HG02588 (cell line): ENCODE measurements around the gene SSUH2.

Experiments used
- ATAC-seq: cut with Tn5 transposase; IDR thresholded peaks from one replicate; pipeline ENCODE4 v1.9.1; 2021; ENCODE audit warnings: mild to moderate bottlenecking, moderate library complexity; ENCODE audit not compliant: unreplicated experiment

Gene SSUH2

DNA sequence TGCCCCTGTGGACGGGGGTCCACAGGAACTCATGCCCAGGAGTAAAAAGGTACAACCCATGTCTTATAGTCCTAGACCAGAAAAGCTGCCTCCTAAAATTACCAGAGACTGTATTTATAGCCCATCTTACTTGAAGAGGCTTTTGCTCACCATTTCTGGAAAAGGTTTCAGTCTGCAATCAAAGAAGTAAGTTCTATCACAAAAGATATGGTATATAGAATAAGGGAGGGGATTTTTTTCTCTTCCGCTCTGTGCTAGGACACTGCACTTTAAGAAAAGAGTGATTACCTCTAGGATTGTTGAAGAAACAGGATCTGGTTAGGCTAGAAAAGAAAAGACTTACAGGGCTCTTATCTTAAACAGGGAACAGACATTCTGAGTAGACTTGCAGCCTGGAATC is 2.6 kb downstream of the SSUH2 start:
- ATAC-seq, result no peak

DNA sequence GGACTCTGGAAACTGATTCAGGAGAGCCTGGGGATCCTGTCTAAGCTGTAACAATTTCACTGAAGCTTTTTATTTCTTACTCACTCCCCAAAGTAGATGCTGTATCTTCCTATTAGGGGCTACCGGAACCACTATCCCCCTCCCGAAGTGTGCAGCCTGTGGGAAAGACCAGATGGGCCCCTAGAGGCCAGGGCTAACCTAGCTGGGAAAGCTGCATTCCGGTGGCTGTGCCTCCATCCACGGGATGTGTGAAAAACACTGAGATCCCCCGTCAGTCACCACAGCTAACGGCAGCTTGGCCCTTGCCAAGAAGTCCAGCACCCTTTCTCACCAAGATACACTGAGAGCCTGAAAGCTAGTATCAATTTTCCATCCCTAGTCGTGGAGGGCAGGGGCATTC is 3.1 kb downstream of the SSUH2 start:
- no peak for ATAC-seq

DNA sequence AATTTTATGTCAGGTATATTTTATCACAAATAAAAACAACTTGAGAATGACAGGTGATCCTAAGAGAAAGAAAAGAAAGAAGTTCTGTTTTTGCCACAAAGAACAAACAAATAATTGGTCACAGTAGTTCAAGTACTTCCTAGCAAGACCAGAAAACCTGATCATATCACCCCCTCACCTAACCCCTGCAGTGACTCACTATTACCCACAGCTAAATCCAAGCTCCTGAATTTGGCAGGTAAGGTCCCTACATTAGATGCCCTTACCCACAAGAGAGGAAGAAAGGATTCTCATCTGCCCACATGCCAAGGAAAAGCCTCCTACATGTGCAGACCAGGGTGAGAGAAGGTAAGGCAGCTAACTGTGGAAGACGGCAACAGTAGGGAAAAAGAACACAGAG is 4.4 kb downstream of the SSUH2 start:
- no peak for ATAC-seq

DNA sequence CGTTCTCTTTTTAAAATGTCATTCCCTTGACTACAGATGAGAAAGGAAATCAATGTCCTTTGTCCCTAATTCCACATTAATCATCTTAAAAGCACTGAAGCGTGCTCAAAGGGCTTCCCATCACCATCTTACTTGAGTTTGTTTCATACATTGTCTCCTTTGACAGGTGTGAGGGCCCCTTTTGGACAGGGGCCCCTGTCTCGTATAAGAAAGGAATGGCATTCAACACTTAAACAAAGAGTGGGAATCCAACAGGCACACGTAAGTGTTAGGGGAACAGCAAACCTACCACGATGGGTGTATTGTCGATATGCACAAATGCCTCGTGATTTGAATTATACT is 5.0 kb downstream of the SSUH2 start:
- ATAC-seq, result no peak

DNA sequence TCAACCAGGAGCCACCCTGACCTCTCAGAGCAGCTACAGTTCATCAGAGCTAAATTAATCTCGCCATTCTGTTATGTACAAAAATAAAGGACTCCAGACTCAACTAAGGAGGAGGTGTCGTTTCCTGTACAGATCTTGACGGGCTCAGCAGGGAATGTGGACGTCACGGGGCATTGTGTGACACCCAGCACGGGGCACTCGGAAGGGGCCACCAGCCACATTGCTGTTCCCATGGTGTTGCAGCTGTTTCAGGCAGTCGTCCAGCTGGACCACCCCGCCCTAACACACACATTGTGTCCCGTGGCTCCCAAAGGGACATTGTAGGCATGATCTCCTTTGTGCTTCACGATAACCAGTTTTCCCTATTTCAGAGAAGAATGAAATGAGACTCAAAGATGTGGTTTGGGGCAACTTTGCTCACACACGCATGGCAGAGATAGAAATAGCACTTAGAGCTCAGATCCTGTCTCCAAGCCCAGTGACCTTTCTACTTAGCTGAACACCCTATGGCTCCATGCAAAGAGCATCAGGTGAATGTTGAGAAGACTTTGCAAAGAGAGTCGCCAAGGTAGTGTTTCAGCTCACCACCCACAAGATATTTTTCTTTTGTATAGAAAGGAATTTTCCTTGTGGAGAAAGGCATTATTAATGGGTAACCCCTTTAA is 5.5 kb downstream of the SSUH2 start:
- no peak for ATAC-seq

DNA sequence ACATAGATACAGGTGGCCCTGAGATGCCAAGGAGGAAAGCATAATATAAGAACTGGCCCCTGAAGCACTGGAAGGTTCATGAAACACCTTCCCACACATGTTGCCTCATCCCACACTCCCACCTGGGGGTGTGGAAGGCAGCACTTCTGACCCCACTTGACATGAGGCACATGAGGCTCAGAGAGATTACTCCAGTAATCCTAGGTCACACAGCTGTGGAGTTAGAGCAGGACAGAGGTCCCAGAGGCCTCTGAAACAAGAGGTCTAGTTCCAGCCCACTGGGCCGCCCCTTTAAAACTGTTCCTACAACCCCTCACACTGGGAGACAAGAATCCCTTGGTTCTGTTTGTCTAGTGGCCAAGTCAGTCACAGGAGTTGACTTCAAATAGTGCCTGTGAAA is 7.2 kb downstream of the SSUH2 start:
- no peak for ATAC-seq

DNA sequence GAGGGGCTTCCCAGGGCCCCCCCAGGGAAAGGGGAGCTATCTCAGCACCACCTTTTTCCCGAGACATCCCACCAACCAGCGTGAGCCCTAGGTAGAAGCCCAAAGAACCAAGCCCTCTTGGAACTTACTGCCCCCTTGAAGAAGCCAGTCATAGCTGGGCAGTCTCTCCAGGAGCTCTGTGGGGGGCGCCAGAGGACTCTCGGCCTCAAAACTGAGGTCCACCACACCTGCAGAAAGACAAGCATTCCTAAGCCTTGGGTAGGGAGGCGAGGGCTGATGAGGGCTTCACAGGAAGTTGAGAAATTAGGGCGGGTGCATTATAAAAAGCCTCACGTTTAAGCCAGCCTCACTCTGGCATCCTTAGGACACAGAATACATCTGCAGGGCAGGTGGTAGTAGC is 9.0 kb downstream of the SSUH2 start:
- no peak for ATAC-seq

DNA sequence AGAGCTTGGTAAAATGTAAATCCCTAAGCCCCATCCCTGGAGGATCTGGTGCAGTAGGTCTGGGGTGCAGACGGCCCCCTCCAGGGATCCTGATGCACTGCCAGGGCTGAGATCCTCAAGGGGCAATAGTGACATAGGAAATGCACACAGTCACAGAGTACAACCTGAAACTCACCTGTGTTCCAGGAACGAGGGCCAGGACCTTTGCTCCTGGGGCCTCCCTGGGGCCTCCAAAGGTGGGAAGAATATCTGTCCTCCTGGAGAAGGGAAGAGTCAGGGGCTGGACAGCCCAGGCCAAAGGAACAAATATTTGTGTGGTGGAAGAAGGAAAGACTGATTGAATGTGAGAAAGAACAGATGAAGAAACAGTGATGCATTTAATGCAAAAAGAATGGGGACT is 9.5 kb downstream of the SSUH2 start:
- no peak for ATAC-seq

DNA sequence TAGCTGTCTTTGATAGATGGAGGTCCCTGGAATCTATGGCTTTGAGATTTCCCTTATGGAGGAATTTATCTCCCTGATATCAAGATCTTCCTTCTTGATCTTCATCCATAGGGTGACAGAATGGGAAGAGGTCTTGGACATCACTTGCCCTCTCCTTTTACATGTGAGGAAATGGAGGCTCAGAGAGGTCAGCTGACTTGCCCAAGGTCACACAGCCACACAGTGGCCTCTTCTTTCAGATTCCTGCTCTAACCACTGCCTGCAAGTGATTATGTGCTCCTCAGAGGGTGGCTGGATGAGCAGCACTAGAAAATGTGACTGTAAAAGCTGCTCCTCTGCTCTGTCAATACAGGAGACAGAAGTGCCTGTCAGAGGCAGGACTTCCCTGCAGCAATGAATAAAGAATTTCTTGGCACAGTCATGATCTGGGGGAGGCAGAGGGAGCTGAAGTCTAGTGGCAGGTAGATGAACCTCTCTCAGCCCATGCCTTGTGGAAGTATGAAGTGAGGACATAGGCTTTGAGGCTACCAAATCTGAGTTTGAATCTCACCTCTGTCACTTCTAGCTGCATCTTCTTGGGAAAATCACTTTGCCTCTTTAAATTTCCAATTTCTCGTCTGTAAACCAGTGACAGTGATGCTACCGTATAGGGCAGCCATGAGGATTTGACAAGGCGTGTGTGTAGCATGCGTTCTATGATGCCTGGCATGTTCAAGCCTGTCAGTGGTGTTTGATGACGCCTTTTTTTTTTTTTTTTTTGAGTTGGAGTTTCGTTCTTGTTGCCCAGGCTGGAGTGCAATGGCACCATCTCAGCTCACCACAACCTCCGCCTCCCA is 12.0 kb downstream of the SSUH2 start:
- no peak for ATAC-seq

DNA sequence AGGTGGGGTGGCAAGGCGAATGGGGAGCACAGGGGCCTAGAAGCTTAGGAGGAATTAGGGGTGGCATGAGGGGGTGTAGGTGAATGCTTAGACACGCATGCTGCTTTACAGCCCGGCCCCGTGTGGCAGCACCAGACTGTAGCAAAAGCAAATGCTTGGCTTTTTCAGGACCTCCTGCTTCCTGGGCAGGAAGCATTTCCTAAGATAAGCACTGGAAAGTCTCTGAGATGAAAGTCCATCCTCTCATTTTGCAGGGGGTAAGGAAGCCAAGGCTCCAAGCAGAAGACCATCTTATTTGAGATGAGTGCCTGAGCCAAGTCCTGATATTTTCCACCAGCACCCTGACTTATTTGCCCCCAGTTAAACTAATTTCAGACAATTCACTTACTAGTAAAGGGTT is 12.9 kb downstream of the SSUH2 start:
- no peak for ATAC-seq

DNA sequence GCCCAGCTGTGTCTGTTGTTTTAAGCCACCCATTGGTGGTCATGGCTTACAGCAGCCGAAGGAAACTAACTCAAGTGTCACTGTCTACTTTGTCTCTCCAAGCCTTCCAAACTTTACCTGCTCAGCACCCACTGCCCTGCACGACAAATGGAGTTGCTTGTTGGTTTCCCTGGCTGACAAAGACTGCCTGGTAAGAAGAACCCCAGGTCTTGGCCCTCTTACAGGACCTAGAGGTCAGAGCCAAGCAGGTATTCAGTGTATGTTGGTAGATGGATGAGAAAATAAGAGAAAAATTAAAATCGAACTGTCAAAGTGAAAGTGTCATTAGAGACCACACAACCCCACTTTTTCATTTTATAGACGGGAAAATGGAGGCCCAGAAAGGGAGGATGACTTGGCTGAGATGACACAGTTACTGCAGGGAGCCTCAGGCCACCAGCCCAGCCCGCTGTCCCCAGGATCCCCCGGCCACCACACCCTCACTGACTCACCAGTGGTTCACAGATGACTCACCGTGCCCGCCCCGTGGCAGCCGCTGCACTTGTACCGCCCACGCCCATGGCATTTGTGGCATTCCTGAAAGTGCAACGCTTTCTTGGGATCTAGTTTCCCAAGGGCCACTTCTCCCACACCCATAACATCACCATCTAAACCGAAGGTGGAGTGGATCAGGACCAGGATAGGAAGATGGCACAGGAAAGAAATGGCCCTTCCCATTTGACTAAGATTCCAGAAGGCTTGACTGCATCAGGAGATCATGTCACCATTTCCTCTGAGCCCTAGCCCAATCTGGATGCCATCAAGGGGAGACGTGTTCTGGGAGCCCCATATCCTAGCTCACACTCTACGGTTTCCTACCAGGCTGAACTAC is 15.2 kb downstream of the SSUH2 start:
- peak; percentile 83 for ATAC-seq

DNA sequence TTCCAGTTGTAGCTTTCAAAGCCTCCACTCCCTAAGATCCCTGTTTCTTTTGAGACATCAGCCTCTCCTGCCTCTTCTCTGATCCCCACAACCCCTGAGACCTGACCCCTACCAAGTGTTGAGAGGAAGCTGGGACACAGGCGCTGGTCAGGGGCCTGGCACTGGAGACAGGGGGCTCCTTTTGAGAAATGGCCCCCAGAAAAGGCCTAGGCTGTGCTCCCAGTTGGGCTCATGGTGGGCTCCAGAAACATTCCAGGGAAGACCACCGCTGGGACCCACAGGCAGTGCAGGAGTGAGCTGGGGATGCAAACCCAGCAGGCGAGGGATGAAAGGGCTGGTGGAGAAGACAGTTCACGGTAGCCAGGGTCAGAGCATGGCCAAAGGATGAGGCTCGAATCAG is 16.6 kb downstream of the SSUH2 start:
- no peak for ATAC-seq

DNA sequence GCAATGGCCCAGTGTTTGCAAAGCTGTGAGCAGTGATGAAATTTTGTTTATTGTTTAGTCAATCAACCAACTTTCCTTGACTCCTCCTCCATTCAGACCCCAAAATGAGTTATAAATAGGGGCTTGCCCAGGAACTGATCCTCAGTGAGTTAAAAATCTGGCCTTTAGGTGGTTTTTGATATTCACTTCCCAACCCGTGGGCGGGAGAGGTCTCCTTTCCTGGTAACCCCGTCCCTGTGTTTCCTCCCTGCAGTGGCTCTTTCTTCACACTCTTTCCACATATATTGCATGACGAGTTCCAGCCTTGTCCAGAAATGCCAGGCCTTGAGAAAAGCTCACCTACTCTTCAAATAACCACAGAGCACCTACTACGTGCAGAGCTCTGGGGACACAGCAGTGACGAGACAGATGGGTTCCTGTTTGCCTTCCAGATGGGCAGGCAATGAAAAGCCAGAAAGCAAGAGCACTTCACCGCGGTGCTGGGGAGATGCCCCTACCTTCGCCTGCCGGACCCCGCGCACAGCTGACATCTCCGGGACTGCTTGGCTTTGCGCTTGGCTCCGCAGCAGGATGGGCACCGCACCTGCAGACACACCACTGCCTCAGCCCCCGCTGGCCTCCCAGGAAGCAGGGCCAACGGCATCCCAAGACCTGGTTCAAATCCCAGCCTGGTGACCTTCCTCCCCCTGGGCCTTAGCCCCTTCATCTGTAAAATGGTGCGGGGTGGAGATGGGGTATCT is 17.2 kb downstream of the SSUH2 start:
- no peak for ATAC-seq

DNA sequence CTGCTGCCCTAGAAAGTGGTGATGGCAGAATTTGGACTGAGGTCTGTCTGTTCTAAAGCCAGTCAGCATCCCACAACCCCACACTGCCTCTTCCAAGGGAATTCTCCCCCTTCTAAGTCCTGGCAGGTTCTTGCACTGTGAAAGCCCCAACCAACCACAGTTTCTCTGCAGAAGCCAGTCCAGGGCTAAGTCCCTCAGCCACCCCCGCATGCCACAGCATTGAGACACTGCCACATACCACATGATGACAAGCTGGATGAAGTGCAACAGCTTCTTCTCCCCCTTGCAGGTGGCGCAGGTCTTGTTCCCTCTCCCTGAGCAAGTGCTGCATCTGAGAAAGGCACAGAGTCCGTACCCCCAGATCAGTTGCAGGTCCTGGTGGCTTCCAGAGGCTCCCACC is 18.6 kb downstream of the SSUH2 start:
- ATAC-seq, result no peak

DNA sequence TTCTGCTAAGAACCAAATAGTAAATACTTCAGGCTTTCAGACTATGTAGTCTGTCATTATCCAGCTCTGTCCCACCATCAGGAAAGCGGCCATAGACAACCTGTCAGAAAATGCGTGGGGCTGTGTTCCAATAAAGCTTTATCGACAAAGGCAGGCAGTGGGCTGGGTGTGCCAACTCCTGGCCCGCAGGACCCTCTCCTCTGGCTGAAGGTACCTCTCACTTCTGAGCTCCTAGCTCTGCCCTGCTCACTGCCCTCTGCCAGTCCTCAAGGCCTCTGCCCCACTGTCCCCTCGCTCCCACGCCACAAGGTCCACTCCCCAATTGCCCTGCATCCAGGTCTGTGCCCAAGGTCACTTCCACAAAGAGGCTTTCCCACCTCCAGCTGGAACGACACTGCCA is 20.0 kb downstream of the SSUH2 start:
- no peak for ATAC-seq

DNA sequence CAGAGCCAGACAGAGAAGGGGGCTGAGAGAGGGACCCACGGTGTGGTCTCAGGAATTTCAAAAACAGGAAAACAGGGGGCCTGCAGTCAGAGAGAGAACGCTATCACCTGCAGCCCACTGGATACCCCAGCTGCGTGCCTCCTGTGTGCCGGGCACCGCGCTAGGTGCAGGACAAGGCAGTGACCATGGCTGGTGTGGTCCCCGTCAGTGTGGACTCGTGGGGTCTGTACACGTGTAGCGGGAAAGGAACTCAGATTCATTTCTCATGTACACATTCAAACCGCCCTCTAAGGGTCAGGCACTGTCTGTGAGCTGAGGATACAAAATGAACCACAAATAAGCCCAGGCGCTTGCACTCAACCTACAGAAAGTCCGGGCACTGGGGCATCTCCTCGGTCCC is 20.9 kb downstream of the SSUH2 start:
- ATAC-seq, result no peak

DNA sequence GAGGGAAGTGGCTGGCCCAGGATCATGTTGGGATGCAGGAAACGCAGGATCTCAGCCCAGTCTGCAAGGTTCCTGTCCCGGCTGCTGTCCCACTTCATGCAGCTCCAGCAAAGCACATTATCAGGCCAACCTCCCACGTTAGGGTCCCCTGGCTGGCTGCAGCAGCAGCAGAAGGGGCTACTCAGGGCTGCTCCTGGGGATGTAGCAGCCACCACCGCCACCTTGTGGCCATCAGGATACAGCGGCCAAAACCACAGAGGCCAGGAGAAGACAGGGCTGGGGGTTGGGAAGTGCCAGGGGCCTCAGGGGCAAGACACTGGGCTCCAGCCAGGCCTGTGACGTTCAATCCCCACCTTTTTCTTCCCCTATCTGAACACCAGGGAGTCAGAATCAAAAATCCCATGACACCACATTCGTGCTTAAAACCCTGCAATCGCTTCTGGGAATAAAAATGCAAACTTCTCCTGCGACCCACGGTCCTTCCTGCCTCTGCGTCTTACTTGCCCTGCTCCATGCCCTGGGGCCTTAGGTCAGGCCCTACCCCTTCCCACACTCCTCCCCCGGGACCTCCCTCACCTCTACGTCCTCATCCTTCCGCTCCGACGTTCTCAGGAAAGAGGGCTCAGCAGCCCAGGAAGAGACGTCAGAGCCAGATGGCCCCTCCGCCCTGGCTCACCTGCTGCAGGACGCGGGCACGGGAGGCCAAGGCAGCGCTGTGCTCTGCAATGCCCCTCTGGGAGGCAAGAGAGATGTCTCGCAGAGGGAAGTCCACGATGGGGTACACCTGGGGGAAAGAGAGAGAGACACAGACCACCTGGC is 21.5 kb downstream of the SSUH2 start:
- ATAC-seq, result peak; percentile 85

DNA sequence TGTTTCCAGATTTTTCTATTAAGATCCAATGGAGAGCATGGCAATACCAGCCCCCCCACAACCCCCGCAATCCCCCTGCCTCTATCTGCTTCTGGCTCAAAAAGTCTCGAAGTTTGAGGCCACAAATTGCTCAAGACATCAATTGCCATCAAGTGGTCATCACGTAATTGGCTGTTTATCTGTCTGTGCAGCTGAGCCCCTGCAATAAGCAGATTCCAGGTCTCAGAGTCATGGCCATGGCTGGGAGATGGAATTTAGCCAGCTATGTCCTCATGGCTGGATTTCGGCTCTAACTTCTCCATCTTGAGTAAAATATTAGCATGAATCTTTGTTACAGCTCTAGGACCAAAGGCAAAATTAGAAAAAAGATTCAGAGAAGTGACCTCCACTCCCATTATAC is 22.7 kb downstream of the SSUH2 start:
- no peak for ATAC-seq

DNA sequence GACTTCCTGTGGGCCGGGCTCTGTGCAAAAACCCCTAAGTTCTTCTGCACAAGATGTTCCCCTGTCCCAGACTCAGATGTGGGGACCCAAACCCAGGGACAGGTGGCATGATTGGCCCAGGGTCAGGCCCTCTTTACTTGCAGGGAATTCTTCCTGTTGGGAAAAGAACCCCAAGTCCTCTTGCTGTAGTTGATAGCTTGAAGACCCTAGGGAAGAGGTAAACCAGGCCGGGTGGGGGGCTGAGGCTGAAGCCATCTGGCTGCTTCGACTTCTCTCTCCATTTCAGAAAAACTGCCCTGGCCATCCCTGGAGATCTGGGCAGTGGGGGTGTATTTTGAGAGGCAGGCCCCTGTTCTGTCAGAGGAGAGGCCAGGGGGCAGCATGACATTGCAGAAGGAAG is 23.5 kb downstream of the SSUH2 start:
- no peak for ATAC-seq

DNA sequence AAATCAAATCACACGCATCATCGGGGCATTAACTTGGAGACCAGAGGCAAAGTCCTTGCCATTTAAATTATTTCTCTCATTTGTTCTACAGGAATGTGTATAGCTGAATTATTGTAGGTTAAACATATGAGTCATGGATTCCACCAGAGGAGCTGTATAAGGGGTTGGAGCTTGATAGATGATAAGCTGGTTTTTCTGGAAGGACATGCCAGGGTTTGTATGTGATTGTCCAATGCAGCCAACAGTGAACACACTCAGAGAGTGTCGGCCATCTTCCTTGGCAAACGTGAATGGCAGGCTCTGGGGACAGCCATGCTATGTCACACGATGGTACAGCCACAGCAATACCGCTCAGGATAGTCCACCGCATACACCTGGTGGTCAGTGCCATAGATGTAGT is 25.1 kb downstream of the SSUH2 start:
- no peak for ATAC-seq
